ENCODE data around the gene THRA. TPM values are rescaled to one million over a fixed set of nuclear protein-coding genes. Genes with fewer than 3 reads are reported as not detected.

The THRA gene
- total and polyA plus RNA-seq, 9 of the 15 experiments (the other 6 are each of a cell fraction or from before 2014, with no cell fraction given), result 0.34 to 23.4 (median 12.7) TPM

- no peak for TF ChIP-seq ZMIZ1 (IDR thresholded peaks at IDR 0.05; ENCODE audit: low read depth in 2 of 2, low read length in 2 of 2)
- TF ChIP-seq HDGF (IDR thresholded peaks at IDR 0.05), result no peak
- TF ChIP-seq PCBP1 (IDR thresholded peaks at IDR 0.05; ENCODE audit: low read depth, low read length, poor library complexity, severe bottlenecking), result no peak
- no peak for TF ChIP-seq ADNP (tag; IDR thresholded peaks at IDR 0.05)
Measured at GRCh38 chr17:40092581-40092980, 29.8 kb downstream of the THRA start (continued).

GRCh38 chr17:40093005-40093579, 30.3 kb downstream of the THRA start:
- in situ Hi-C loops (cut with MboI), result no loop called here
- ChIA-PET CTCF (ENCODE audit: low intra/inter-chr PET ratio) (no interaction called here), POLR2A (interaction anchor here (0.6 to 2.2 kb wide), 7 partner anchors 10 to 405 kb away, joined by 3 to 9 read pairs (median 5); partner anchors contain the start of gene PGAP3)
- no TSS peak for BruUV-seq (replicated peaks)
- H3K4me2 ChIP-seq (ENCODE audit: insufficient read depth, low read length), result no peak overlapping the region
- TF ChIP-seq KAT7 (CRISPR knock-in tag; IDR thresholded peaks at IDR 0.05; ENCODE audit: borderline replicate concordance) (no peak), PCBP2 (IDR thresholded peaks at IDR 0.05; ENCODE audit: low read depth, low read length, poor library complexity, severe bottlenecking) (no peak), RBFOX2 (IDR thresholded peaks at IDR 0.05; ENCODE audit: low read depth, low read length) (0 out of 2 replicates have a peak, but pooled peaks have one; percentile 22), SNAPC5 (CRISPR knock-in tag; IDR thresholded peaks at IDR 0.05) (no peak), POLR2G (IDR thresholded peaks at IDR 0.05; ENCODE audit: low read depth, low read length) (peak; percentile 50)
- ATAC-seq (no peak), FAIRE-seq (no peak), DNase-seq (ENCODE audit: extremely low read depth in 1 of 4, low spot score in 3 of 4) (no peak)
- H3K4me3 ChIP-seq, result no peak overlapping the region
- H4K20me1 ChIP-seq (replicated peaks; ENCODE audit: control insufficient read depth, insufficient read depth, low read length), result no peaks in the 10 kb centered on the region
- H3K4me1 ChIP-seq (replicated peaks in 1 of 2; ENCODE audit: control insufficient read depth in 2 of 2, insufficient read depth in 2 of 2, low read length in 2 of 2), result peaks cover 8 to 43% of the 10 kb centered on the region in 2 experiments
- H3K9me1 ChIP-seq (ENCODE audit: control insufficient read depth, insufficient read depth, low read length), result peaks cover 1% of the 10 kb centered on the region
- peaks cover 9% of the 10 kb centered on the region for H3K79me2 ChIP-seq (ENCODE audit: control insufficient read depth, insufficient read depth, low read length)
- intact Hi-C loops (cut with micrococcal nuclease), result no loop called here
- no peaks in the 10 kb centered on the region for H3K9me3 ChIP-seq (replicated peaks; ENCODE audit: control insufficient read depth, insufficient read depth, low read depth, low read length)
- no peak overlapping the region for H3K27ac ChIP-seq (ENCODE audit: extremely low read depth, low read depth, low read length)
- H3K36me3 ChIP-seq (ENCODE audit: control insufficient read depth, insufficient read depth, low read length), result peaks cover 81% of the 10 kb centered on the region; the same call in 2 of the 3 replicates
- H3K9ac ChIP-seq (ENCODE audit: insufficient read depth in 1 of 2, low read depth in 2 of 2, low read length in 2 of 2), result no peak overlapping the region; a peak in 1 of 4 replicates
- H3K27me3 ChIP-seq (ENCODE audit: control insufficient read depth in 2 of 2, insufficient read depth in 2 of 2, low read length in 2 of 2), result no peaks in the 10 kb centered on the region
- 95% methylated on average over 20 of the region's 29 CpGs for WGBS (ENCODE audit: insufficient coverage, low coverage, missing lambda C conversion rate)
- H2AFZ ChIP-seq (ENCODE audit: low read depth, low read length), result no peak overlapping the region

All from K562 (cell line).